ENCODE data around the gene NLRP1.
"Not testable (repeated sequence)": the region's sequence is repeated elsewhere in the genome, so short reads cannot be mapped to it uniquely, and the experiment has no call there.

The NLRP1 gene

GRCh38 chr17:5587438-5588032 is 3.2 kb upstream of the NLRP1 start:
- peak; percentile 83 for DNase-seq (ENCODE audit: low spot score)

GRCh38 chr17:5585836-5586521 is 1.7 kb upstream of the NLRP1 start:
- peak; percentile 40 for DNase-seq (ENCODE audit: low spot score)

- no peak for DNase-seq (ENCODE audit: low spot score)
Observed at GRCh38 chr17:5585287-5585794, 1.0 kb upstream of the NLRP1 start.

- no peak for DNase-seq (ENCODE audit: low spot score)
Observed at GRCh38 chr17:5583426-5584382, 605 bp downstream of the NLRP1 start.

GRCh38 chr17:5582209-5583185 is 1.8 kb downstream of the NLRP1 start:
- DNase-seq (ENCODE audit: low spot score), result peak; percentile 27

- no peak for DNase-seq (ENCODE audit: low spot score)
Observed at GRCh38 chr17:5581655-5582054, 2.7 kb downstream of the NLRP1 start.

GRCh38 chr17:5580969-5581368 is 3.3 kb downstream of the NLRP1 start:
- no peak for DNase-seq (ENCODE audit: low spot score)

- no peak for DNase-seq (ENCODE audit: low spot score)
Observed at GRCh38 chr17:5580367-5580766, 3.9 kb downstream of the NLRP1 start.

GRCh38 chr17:5578768-5579167 is 5.5 kb downstream of the NLRP1 start:
- not testable (repeated sequence) for DNase-seq (ENCODE audit: low spot score)

- not testable (repeated sequence) for DNase-seq (ENCODE audit: low spot score)
Observed at GRCh38 chr17:5573017-5573416, 11.3 kb downstream of the NLRP1 start.

- no peak for DNase-seq (ENCODE audit: low spot score)
Observed at GRCh38 chr17:5571281-5571680, 13.0 kb downstream of the NLRP1 start.

- no peak for DNase-seq (ENCODE audit: low spot score)
Observed at GRCh38 chr17:5565808-5566207, 18.5 kb downstream of the NLRP1 start.

- DNase-seq (ENCODE audit: low spot score), result no peak
Observed at GRCh38 chr17:5563456-5563855, 20.9 kb downstream of the NLRP1 start.

- DNase-seq (ENCODE audit: low spot score), result no peak
Observed at GRCh38 chr17:5562661-5563360, 21.5 kb downstream of the NLRP1 start.

GRCh38 chr17:5561736-5562571 is 22.4 kb downstream of the NLRP1 start:
- no peak for DNase-seq (ENCODE audit: low spot score)

- no peak for DNase-seq (ENCODE audit: low spot score)
Observed at GRCh38 chr17:5560361-5560988, 23.8 kb downstream of the NLRP1 start.

- no peak for DNase-seq (ENCODE audit: low spot score)
Observed at GRCh38 chr17:5558815-5559785, 25.2 kb downstream of the NLRP1 start.

- no peak for DNase-seq (ENCODE audit: low spot score)
Observed at GRCh38 chr17:5557990-5558389, 26.3 kb downstream of the NLRP1 start.
